Panc1 (cell line): ENCODE data around the gene PRPS1L1. TPM values are rescaled to one million over a fixed set of nuclear protein-coding genes. Genes with fewer than 3 reads are reported as not detected.

Experiments used
- ATAC-seq: fragments of 200-7000 bp; cut with Tn5 transposase; 2 replicates; pipeline ENCODE4 v1.9.1; 2020; ENCODE audit warnings: mild to moderate bottlenecking, moderate library complexity
- BruUV-seq: library from RNA; stranded (reverse); fragments of 400-500 nt; replicated peaks from 2 replicates; lab custom pipeline; 2021; lab: Mats Ljungman, UMichigan
- CTCF ChIA-PET: fragments of 300-600 bp; sonication (Branson Sonifier 250); formaldehyde crosslinking; loops from one replicate; lab custom pipeline; 2022; ENCODE audit warnings: antibody characterized with exemption; lab: Charles Lee
- POLR2A ChIA-PET: fragments of 300-600 bp; sonication (Branson Sonifier 250); formaldehyde crosslinking; loops from one replicate; lab custom pipeline; 2022; ENCODE audit warnings: antibody characterized with exemption; lab: Charles Lee
- DNase-seq: peaks from one replicate; pipeline ENCODE4 v3.0.0-alpha.2; 2010; ENCODE audit warnings: low read depth, low spot score
- H3K27ac ChIP-seq: 2 replicates; pipeline ENCODE4 v1.5.1; 2011; ENCODE audit warnings: mild to moderate bottlenecking, low read length, inconsistent platforms
- H3K27me3 ChIP-seq: fragments of 200-500 bp; sonication (Bioruptor generic); 2 replicates; pipeline ENCODE4 v1.6.0; 2014; ENCODE audit warnings: low read length, inconsistent platforms; ENCODE audit not compliant: control insufficient read depth, insufficient read depth
- H3K36me3 ChIP-seq: fragments of 200-500 bp; sonication (Bioruptor generic); 2 replicates; pipeline ENCODE4 v1.5.1; 2014; ENCODE audit warnings: inconsistent platforms, mild to moderate bottlenecking, low read length, moderate library complexity; ENCODE audit not compliant: control insufficient read depth, insufficient read depth
- H3K4me1 ChIP-seq: 2 replicates; pipeline ENCODE4 v1.5.1; 2011; ENCODE audit warnings: inconsistent platforms, mild to moderate bottlenecking, low read length, moderate library complexity; ENCODE audit not compliant: control insufficient read depth, insufficient read depth
- H3K4me3 ChIP-seq, 2 experiments: 2 replicates each; pipeline ENCODE4 v1.5.1; 2011 to 2012; ENCODE audit warnings: low read depth in 2 of 2, low read length in 2 of 2, mild to moderate bottlenecking in 2 of 2, inconsistent platforms in 1 of 2, moderate library complexity in 1 of 2
- H3K9me3 ChIP-seq: fragments of 200-500 bp; sonication (Bioruptor generic); 2 replicates; pipeline ENCODE4 v1.5.1; 2014; ENCODE audit warnings: low read depth, mild to moderate bottlenecking, inconsistent platforms, low read length, moderate library complexity; ENCODE audit not compliant: control insufficient read depth, insufficient read depth
- CTCF ChIP-seq: fragments of 450-650 bp; IDR thresholded peaks from 2 replicates; pipeline ENCODE4 v1.5.1; 2017; ENCODE audit warnings: mild to moderate bottlenecking
- POLR2AphosphoS5 ChIP-seq: IDR thresholded peaks from 2 replicates; pipeline ENCODE4 v1.6.1; 2012; ENCODE audit warnings: mild to moderate bottlenecking, low read depth, low read length, moderate library complexity
- REST ChIP-seq, 2 experiments: IDR thresholded peaks; 2 replicates each; pipeline ENCODE4 v1.6.1; 2011 to 2012; ENCODE audit warnings: low read depth in 2 of 2, control low read depth in 1 of 2, low read length in 1 of 2, mild to moderate bottlenecking in 1 of 2, moderate library complexity in 1 of 2; ENCODE audit not compliant: insufficient read depth in 1 of 2
- SIN3A ChIP-seq: IDR thresholded peaks from 2 replicates; pipeline ENCODE4 v1.6.1; 2012; ENCODE audit warnings: low read depth, mild to moderate bottlenecking, low read length, moderate library complexity, borderline replicate concordance; ENCODE audit not compliant: insufficient read depth
- TCF7L2 ChIP-seq: IDR thresholded peaks from 2 replicates; pipeline ENCODE4 v1.6.1; 2011; ENCODE audit warnings: mild to moderate bottlenecking, low read depth, low read length, inconsistent platforms
- in situ Hi-C: cut with HindIII; loops from 2 replicates; pipeline ENCODE4 v1.10.0; 2016; ENCODE audit warnings: low sequenced_read_pairs, low pct_unique_long_range_greater_than_20kb
- intact Hi-C: fragments of 100-400 bp; cut with micrococcal nuclease; formaldehyde crosslinking; loops from one replicate; pipeline ENCODE4 v1.10.0; 2022; ENCODE audit not compliant: unreplicated experiment
- total RNA-seq: library from RNA; stranded (reverse); gene quantifications from one replicate; pipeline ENCODE4 v1.2.1, GENCODE V29; 2021; ENCODE audit not compliant: unreplicated experiment

Gene PRPS1L1
- total RNA-seq, 1 experiment from 2014 or later = not detected

- DNase-seq (no peak), ATAC-seq (no peak)
- intact Hi-C loops = no loop called here
- TF ChIP-seq SIN3A = no peak
- no peak for TF ChIP-seq REST (IDR thresholded peaks at IDR 0.05; ENCODE audit: insufficient read depth in 1 of 2, low read depth in 2 of 2, low read length in 1 of 2)
- CTCF ChIA-PET = no interaction called here
- Histone ChIP-seq H3K9me3 (no peaks in the 10 kb centered on the region), H3K4me1 (no peaks in the 10 kb centered on the region), H3K4me3 (no peak overlapping the region), H3K27me3 (no peaks in the 10 kb centered on the region), H3K36me3 (no peaks in the 10 kb centered on the region), H3K27ac (no peak overlapping the region)
- POLR2A ChIA-PET = no interaction called here
- no TSS peak for BruUV-seq
- in situ Hi-C loops = no loop called here
These were observed 9.1 kb downstream of the PRPS1L1 start for GRCh38 chr7:18018296-18019215.

GRCh38 chr7:18016547-18017444 lies 10.8 kb downstream of the PRPS1L1 start:
- Histone ChIP-seq H3K4me1 (no peaks in the 10 kb centered on the region), H3K27ac (no peak overlapping the region), H3K27me3 (no peaks in the 10 kb centered on the region), H3K36me3 (no peaks in the 10 kb centered on the region), H3K4me3 (no peak overlapping the region), H3K9me3 (no peaks in the 10 kb centered on the region)
- in situ Hi-C loops (no loop called here), intact Hi-C loops (no loop called here)
- no peak for ATAC-seq
- TF ChIP-seq POLR2AphosphoS5 (no peak), REST (IDR thresholded peaks at IDR 0.05; ENCODE audit: insufficient read depth in 1 of 2, low read depth in 2 of 2, low read length in 1 of 2) (no peak), CTCF (no peak), SIN3A (no peak), TCF7L2 (no peak)
- no peak for DNase-seq
- CTCF ChIA-PET = no interaction called here
- POLR2A ChIA-PET = no interaction called here
- no TSS peak for BruUV-seq
